Occipital lobe (tissue), 2 donors: ENCODE data around the gene STAT2. TPM values are rescaled to one million over a fixed set of nuclear protein-coding genes. Genes with fewer than 3 reads are reported as not detected.
"Not testable (repeated sequence)": the region's sequence is repeated elsewhere in the genome, so short reads cannot be mapped to it uniquely, and the experiment has no call there.

Experiments
- DNase-seq: peaks from one replicate; lab custom pipeline; 2025; lab: John Stamatoyannopoulos, UW
- total RNA-seq: library from RNA; depleted of rRNA; stranded (reverse); fragments of >200 nt; gene quantifications from one replicate; pipeline ENCODE4 v1.2.3, GENCODE V29; 2014

Gene STAT2
- total RNA-seq, result 84.4 TPM

DNA sequence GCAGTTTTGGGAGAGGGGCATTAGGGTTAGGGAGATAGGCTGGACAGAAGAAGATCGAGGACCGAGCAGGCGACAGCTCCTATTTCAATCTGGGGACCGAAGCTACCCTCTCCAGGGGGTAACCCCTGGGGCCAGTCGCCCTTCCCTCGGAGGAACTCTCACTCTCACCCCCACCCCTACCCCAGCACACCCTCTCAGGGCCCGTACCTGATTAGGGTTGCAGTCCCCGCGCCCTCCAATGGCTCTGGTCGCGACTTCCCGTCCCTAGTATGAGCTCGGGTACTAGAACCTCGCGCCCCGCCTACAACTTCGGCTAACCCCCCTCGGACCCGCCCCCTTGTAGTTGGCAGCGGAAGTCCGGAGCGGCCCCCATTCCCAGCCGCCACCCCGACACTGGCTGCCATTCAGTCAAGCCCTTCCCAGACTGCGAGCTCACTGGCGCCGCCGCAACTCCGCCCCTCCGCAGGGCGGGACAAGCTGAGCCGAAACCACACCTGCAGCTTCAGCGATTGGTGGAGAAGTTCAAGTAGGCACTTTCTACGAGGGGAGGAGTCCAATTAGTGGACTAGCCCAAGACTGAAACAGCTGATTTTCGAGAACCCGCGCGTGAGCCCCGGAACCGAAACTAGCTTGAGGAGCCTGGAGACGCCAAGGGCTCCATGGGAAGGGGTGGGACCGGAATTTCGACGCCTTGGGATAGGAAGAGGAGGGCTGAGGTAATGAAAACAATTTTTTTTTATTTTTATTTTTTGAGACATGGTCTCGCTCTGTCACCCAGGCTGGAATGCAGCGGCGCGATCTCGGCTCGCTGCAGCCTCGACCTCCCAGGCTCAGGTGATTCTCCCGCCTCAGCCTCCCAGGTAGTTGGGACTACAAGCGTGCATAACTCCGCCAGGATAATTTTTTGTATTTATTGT, at the start of gene STAT2:
STAT2 (minus strand) TSS at position 257 of the 917 bp plus-strand sequence. CDS start 3,536 bp downstream, outside the sequence.
- DNase-seq, result peak; percentile 100

DNA sequence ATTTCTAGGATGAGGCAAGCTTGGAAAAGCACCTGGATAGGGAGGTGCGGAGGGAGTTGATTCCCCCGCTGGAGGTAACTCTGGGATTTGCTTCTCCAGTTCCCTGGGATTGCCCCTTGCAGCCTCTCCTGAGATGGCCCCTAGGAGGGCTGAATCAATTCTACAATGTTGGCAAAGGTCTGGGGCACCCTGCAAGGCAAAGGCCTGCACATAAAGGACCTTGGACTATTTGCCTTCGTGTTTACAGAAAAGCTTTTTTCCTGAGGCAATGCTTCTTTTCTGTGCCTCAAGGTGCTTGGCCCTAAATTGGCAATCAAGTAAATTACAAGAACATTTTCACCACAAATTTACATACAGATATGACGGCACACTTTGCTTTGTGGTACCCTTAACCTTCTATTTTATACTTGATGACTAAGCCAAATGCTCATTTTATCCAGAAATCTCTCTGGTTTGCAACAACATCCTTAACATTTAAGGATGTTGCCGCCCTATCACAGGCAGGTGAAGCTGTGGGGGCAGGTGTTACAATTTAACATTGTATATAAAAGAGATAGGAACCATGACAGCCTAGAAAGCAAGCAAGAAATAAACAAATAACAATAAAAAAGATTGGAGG, 49.0 kb upstream of the STAT2 start:
- no peak for DNase-seq

DNA sequence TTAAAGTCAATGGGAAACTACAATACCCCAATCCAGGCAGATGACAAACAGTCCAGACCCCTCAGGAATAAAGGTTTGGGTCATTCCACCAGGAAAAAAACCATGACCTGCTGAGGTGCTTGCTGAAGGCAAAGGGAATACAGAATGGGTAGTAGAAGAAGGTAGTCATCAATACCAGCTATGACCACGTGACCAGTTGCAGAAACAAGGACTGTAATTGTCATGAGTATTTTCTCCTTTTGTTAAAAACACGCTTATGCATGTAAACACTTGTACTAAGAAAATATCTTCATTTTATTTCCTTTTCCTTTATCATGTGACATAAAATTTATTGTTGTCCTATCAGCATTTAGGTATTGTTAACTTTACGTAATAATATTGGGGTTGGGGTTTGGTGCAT, 44.3 kb upstream of the STAT2 start:
- DNase-seq, result not testable (repeated sequence)

DNA sequence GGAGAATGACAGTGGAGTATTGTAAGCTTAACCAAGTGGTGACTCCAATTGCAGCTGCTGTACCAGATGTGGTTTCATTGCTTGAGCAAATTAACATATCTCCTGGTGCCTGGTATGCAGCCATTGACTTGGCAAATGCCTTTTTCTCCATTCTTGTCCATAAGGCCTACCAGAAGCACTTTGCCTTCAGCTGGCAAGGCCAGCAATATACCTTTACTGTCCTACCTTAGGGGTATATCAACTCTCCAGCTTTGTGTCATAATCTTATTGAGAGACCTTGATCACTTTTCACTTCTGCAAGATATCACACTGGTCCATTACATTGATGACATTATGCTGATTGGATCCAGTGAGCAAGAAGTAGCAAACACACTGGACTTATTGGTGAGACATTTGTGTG, 41.7 kb upstream of the STAT2 start:
- DNase-seq, result not testable (repeated sequence)

DNA sequence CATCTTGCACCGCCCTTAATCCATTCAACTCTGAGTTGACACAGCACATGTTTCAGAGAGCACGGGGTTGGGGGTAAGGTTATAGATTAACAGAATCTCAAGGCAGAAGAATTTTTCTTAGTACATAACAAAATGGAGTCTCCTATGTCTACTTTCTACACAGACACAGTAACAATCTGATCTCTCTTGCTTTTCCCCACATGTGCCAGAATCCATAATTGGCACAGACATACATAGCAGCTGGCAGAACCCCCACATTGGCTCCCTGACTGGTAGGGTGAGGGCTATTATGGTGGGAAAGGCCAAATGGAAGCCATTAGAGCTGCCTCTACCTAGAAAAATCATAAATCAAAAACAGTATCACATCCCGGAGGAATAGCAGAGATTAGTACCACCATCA, 41.2 kb upstream of the STAT2 start:
- not testable (repeated sequence) for DNase-seq

DNA sequence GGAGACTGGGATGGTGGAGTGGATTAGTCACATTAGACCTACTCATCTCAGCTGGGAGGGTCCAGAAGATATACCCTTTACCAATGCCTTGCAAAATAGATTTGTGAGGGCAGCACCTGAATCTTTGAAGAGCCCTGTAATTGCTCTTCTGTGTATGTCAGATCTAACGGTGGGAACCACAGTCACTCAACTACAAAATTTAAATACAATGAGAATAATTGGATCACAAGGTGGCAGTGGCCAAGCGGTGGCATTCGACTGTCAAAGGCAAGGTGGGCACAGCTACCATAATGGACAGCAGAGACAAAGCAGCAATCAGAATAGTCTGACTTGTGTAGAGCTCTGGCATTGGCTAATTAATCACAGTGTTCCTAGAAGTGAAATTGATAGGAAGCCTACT, 39.6 kb upstream of the STAT2 start:
- not testable (repeated sequence) for DNase-seq

DNA sequence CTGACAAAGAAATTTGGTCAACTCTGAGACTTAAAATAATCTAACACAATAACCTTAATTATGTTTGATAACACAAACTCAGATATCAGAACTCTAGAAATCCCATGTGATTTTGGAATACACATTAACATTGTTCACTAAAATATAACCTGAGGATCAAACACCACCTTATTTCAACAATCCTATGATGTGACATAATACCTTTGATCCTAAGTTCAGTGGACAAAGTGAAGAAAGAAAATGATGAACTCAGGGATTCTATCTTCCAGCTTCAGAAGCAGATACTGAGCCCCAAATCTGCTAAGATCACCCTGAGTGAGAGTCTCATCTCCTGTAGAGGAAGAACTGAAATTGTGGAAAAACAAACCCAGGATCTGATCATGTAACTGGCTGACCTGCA, 38.4 kb upstream of the STAT2 start:
- DNase-seq, result no peak

DNA sequence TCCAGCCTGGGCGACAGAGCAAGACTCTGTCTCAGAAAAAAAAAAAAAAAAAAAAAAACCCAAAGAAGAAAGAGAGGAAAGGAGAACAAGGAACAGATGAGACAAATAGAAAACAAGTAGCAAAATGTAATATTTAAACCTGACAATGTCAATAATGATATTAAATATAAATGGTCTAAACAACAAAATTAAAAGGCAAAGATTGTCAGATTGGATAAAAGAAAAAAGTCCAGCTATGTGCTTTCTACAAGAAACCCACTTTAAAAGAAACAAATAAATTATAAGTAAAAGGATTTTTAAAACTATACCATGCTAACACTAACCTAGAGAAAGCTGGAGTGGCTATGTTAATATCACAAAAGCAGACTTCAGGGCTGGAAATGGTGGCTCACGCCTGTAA, 32.4 kb upstream of the STAT2 start:
- no peak for DNase-seq

DNA sequence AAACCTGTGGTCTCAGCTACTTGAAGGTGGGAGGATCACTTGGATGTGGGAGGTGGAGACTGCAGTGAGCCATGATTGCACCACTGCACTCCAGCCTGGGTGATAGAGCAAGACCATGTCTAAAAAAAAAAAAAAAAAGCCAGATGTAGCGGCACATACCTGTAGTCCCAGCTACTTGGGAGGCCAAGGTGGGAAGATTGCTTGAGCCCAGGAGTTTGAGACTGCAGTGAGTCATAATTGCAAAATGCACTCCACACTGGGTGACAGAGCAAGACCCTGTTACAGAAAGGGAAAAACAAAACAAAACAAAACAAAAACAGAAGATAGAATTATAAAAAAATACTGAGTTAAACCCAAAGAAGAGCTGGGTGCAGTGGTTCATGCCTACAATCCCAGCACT, 31.8 kb upstream of the STAT2 start:
- no peak for DNase-seq

DNA sequence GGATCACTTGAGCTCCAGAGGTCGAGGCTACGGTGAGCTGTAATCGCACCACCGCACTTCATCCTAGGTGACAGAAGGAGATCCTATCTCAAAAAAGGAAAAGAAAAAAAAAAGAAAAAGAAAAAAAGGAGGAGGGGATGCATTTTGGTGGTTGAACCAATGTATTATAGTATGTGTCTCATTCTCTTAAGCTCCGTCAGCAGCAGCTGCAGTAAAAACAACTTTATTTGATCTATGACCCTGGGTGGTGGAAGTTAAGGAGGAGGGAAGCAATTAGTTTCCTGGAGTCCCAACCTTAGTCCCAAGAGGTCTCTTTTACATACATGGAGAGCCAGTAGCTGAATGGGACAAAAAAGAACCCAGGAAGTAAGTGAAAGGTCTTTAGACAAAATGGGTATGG, 29.5 kb upstream of the STAT2 start:
- no peak for DNase-seq

DNA sequence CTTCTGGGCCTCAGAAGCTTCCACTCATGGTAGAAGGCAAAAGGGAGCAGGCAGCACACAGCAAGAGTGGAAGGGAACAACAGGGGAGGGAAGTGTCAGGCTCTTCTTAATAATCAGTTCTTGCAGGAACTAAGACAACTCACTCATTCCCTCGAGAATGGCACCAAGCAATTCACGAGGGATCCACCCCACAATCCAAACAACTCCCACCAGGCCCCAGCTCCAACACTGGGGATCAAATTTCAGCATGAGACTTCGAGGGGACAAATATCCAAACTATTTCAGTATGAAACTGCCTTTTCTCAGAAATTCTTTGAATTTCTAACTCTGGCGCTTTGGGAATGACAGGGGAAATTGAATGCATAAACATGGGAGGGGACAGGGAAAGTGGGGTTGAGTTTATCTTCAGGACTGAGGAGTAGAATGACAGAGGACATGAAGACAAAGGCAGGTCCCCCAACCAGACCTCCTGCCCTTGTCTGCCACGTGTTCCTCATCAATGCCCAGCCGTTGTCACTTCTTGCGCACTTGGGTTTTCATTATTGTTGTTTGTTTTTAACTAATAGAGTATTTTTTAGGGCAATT, 27.3 kb upstream of the STAT2 start:
- DNase-seq, result no peak

DNA sequence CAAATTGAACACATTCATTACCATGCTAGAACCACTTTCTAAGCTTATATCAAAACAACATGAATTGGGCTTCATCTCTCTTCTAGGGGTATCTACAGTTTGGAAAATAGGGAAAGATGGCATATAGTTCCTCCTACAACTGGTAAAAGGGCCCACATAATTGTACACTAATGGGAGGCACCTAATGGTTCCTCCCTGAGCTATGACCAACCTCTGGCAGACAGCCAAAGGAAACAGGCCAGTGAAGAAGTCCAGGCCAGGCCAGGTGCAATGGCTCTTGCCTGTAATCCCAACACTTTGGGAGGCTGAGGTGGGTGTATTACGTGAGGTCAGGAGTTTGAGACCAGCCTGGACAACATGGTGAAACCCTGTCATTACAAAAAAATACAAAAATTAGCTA, 26.0 kb upstream of the STAT2 start:
- no peak for DNase-seq

DNA sequence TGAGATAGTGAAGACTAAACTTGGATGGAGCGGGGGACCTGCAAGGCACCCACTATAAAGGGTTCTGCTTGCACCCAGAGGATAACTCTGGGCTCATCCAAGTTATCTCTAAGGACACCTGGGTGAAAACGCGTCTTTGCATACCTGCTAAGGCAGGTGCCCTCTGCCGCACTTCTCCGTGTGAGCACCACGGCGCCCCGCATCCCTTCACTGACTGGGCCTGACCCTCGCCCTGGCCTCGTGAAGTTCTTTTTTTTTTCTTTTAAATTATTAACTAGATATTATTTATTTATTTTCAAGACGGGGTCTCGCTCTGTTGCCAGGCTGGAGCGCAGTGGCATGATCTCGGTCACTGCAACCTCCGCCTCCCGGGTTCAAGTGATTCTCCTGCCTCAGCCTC, 22.7 kb upstream of the STAT2 start:
- DNase-seq, result no peak

DNA sequence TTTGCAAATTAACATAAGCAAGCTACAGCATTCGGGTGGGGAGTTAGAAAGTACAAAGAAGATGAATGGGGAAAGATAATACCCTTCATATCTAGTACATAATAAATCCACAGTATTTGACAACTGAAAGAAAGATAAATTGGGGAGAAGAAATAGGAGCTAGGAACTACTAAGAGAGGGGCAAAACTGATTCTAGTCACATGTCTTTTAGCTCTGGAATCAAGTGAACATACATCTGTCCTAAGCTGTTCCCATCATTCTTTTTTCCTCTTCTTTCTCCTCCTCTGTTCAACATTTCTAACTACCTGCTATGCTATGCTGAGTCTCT, 18.0 kb upstream of the STAT2 start:
- DNase-seq, result no peak

DNA sequence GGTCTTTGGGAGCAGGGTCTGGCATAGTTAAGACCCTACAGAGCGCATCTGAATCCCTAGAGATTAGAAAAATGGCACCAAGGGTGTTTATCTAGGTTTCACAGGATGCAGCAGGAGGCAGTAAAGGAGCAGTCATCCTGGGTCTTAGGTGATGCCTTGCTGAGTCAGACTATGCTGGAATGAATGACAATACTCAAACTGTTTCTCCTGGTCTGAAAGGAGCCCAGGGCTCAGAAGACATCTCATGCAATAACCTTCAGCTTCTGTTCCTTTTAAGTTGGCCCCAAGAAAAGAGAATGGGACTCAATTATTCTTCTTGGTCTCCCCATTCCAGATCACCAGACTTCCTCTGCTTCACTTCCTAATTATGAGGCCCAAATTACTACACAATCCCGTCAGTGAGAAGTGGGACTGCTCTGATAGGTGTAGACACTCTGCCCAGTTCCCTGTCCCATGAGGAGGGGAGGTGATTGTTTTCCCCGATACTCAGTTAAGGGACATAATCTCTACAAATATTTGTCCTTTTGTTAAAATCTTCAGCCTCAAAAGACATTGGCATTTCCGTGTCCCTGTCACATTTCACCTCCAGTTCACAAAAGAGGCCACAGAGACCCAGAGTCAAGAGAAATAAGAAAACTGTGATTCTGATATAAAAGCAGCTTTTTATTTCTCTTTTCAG, 17.5 kb upstream of the STAT2 start:
- no peak for DNase-seq

DNA sequence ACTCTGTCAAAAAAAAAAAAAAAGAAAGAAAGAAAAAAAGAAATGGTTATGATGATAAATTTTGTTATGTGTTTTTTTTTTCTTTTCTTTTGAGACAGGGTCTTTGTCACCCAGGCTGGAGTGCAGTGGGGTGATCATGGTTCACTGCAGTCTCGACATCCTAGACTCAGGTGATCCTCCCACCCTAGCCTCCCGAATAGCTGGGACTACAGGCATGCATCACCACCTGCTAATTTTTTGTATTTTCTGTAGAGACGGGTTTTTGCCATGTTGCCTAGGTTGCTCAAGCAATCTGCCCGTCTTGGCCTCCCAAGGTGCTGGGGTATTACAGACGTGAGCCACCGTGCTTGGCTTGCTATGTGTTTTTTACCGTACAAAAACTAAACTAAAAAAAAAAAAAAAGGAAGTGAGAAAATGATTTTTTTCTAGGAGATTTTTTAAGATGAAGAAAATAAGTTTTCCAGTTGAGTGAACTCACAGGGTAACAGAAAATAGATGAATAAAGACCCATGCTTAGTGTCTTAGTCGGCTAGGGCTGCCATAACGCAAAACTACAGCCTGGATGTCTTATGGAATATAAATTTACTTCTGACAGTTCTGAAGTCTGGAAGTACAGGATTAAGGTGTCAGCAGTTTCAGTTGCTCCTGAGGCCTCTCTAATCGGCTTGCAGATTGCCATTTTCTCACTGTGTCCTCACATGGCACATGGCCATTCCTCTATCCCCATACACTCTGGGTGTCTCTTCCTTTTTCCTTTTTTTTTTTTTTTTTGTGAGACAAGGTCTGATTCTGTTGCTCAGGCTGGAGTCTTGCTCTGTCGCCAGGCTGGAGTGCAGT, 15.9 kb upstream of the STAT2 start:
- DNase-seq, result no peak

DNA sequence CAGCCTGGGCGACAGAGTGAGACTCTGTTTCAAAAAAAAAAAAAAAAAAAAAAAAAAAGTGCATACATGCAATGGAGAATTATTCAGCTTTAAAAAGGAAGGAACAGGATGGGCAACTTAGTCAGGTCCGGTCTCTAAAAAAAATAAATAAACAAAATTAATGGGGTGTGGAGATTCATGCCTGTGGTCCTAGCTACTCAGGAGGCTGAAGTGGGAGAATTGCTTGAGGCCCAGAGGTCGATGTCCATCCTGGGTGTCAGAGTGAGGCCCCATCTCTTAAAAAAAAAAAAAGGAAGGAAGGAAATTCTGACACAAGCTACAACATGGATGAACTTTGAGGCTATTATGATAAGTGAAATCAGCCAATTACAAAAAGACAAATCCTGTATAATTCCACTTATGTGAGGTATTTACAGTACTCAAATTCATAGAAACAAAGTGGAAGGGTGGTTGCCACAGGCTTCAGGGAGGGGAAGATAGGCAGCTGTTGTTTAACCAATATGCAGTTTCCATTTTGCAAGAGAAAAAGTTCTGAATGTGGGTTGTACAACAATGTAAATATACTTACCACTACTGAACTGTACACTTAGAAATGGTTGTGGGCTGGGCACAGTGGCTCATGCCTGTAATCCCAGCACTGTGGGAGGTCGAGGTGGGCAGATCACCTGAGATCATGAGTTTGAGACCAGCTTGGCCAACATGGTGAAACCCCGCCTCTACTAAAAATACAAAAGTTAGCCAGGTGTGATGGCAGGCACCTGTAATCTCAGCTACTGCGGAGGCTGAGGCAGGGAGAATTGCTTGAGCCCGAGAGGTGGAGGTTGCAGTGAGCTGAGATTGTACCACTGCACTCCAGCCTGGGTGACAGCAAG, 15.1 kb upstream of the STAT2 start:
- DNase-seq, result no peak

DNA sequence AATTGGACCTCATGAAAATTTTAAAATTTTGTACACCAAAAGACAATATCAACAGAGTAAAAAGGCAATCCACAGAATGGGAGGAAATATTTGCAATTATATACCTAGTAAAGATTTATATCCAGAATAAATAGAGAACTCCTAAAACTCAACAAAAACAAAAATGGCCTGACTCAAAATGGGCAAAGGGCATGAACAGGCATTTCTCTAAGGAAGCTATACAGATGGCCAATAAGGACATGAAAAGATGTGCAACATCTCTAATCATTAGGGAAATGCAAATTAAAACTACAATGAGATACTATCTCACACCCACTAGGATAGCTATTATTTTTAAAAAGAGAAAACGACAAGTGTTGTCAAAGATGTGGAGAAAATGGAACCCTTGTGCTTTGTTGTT, 13.6 kb upstream of the STAT2 start:
- no peak for DNase-seq

DNA sequence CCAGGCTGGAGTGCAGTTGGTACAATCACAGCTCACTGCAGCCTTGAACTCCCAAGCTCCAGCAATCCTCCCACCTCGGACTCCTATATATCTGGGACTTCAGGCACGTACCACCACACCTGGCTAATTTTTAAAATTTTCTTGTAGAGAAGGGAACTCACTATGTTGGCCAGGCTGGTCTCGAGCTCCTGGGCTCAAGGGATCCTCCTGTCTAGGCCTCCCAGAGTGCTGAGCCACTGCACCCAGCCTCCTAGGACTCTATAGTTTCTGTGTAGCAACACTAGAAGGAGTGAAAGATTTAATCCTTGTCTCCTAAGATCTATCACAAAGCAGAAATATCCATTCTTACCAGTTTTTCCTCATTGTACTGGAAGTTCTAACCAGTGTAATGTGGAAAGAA, 7.0 kb upstream of the STAT2 start:
- DNase-seq, result no peak
